GM23248 (cell line): Measurements from ENCODE around the gene ANLN. TPM values are rescaled to one million over a fixed set of nuclear protein-coding genes. Genes with fewer than 3 reads are reported as not detected.

Experiments
- DNase-seq: peaks from one replicate; pipeline ENCODE4 v3.0.0-alpha.2; 2015
- H2AFZ ChIP-seq: fragments of 200-600 bp; sonication (generic); 2 replicates; pipeline ENCODE4 v1.6.1; 2016; ENCODE audit warnings: antibody characterized with exemption
- H3F3A ChIP-seq: fragments of 200-600 bp; sonication (generic); 2 replicates; pipeline ENCODE4 v1.6.1; 2016; ENCODE audit warnings: mild to moderate bottlenecking, antibody characterized with exemption, mixed run types; ENCODE audit not compliant: insufficient read depth
- H3K27ac ChIP-seq: fragments of 200-600 bp; sonication (generic); 2 replicates; pipeline ENCODE4 v1.5.1; 2016; ENCODE audit warnings: mild to moderate bottlenecking
- H3K27me3 ChIP-seq: fragments of 200-600 bp; sonication (generic); replicated peaks from 2 replicates; pipeline ENCODE4 v1.6.1; 2016; ENCODE audit warnings: mild to moderate bottlenecking; ENCODE audit not compliant: insufficient read depth
- H3K36me3 ChIP-seq: fragments of 200-600 bp; sonication (generic); 2 replicates; pipeline ENCODE4 v1.6.1; 2016; ENCODE audit warnings: low read depth, mild to moderate bottlenecking
- H3K4me1 ChIP-seq: fragments of 200-600 bp; sonication (generic); 2 replicates; pipeline ENCODE4 v1.6.1; 2016; ENCODE audit warnings: mild to moderate bottlenecking; ENCODE audit not compliant: insufficient read depth
- H3K4me2 ChIP-seq: fragments of 200-600 bp; sonication (generic); one replicate; pipeline ENCODE4 v1.6.1; 2016; ENCODE audit warnings: mild to moderate bottlenecking; ENCODE audit not compliant: unreplicated experiment
- H3K4me3 ChIP-seq: fragments of 200-600 bp; sonication (generic); 2 replicates; pipeline ENCODE4 v1.5.1; 2016; ENCODE audit warnings: mild to moderate bottlenecking
- H3K79me2 ChIP-seq: fragments of 200-600 bp; sonication (generic); 2 replicates; pipeline ENCODE4 v1.6.1; 2016; ENCODE audit warnings: mild to moderate bottlenecking; ENCODE audit not compliant: insufficient read depth
- H3K9ac ChIP-seq: fragments of 200-600 bp; sonication (generic); 2 replicates; pipeline ENCODE4 v1.6.1; 2016; ENCODE audit warnings: mild to moderate bottlenecking
- H3K9me2 ChIP-seq: fragments of 200-600 bp; sonication (generic); 2 replicates; pipeline ENCODE4 v1.6.1; 2016; ENCODE audit warnings: mixed run types, mild to moderate bottlenecking, moderate library complexity; ENCODE audit not compliant: insufficient read depth
- H3K9me3 ChIP-seq: fragments of 200-600 bp; sonication (generic); one replicate; pipeline ENCODE4 v1.6.1; 2017; ENCODE audit warnings: low read depth
- H4K20me1 ChIP-seq: fragments of 200-600 bp; sonication (generic); 2 replicates; pipeline ENCODE4 v1.6.0; 2016; ENCODE audit not compliant: insufficient read depth
- EZH2 ChIP-seq: fragments of 200-600 bp; sonication (generic); IDR thresholded peaks from 2 replicates; pipeline ENCODE4 v1.6.1; 2018; ENCODE audit warnings: antibody characterized with exemption, mild to moderate bottlenecking; ENCODE audit not compliant: insufficient read depth, poor library complexity, severe bottlenecking
- EZH2phosphoT487 ChIP-seq: fragments of 200-600 bp; sonication (generic); IDR thresholded peaks from 2 replicates; pipeline ENCODE4 v1.6.1; 2018; ENCODE audit warnings: antibody characterized with exemption, moderate library complexity, mild to moderate bottlenecking, low read depth; ENCODE audit not compliant: insufficient read depth
- WGBS, 2 experiments: methylation state at CpG; one replicate each; pipeline ENCODE4 v1.1.6; 2015 to 2017; ENCODE audit warnings: low lambda C conversion rate in 2 of 2, low coverage in 1 of 2; ENCODE audit errors: missing lambda C conversion rate in 2 of 2; 5-methylcytosine and 5-hydroxymethylcytosine counted together
- in situ Hi-C: fragments of 300-500 bp; cut with MboI; formaldehyde crosslinking; loops from 2 replicates; pipeline ENCODE4 v1.15.0; 2020
- polyA plus RNA-seq: library from polyadenylated mRNA; unstranded; fragments of >200 nt; fragmentation: Nextera tagmentation; extraction: Ambion mirVana; gene quantifications from 2 replicates; pipeline ENCODE4 v1.2.1, GENCODE V29; 2016
- total RNA-seq: library from RNA; depleted of rRNA; stranded (reverse); fragments of >200 nt; shearing (Covaris generic); gene quantifications from 2 replicates; pipeline ENCODE4 v1.2.3, GENCODE V29; 2014

ANLN gene
- total and polyA plus RNA-seq, 2 experiments from 2014 or later = 38.4 to 55.6 TPM

DNA sequence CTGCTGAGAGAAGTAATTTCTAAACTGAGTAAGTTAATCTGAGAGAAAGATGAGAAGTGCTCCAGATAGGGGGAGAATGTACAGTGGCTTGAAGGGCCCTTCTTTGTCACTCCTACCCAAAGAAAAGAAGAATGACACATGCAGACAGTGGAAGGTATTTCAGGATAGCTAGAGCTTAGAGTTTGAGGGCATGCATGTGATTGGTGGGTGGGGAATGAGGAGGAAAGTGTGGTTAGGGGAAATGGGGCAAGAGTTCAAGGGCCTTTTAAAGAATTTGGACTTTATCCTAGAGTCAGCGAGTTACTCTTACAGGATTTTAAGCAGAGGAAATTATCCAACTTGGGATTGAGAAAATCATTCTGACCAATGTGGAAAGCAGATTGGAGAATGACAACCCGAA, 50.0 kb downstream of the ANLN start:
- in situ Hi-C loops = no loop called here
- no peak for DNase-seq
- no peaks in the 10 kb centered on the region for H3F3A ChIP-seq
- H3K9ac ChIP-seq = no peak overlapping the region
- no peaks in the 10 kb centered on the region for H3K36me3 ChIP-seq
- no peaks in the 10 kb centered on the region for H3K4me1 ChIP-seq
- H3K27ac ChIP-seq = no peak overlapping the region
- H3K9me3 ChIP-seq = no peaks in the 10 kb centered on the region
- H3K4me2 ChIP-seq = no peak overlapping the region
- 78% methylated on average over 2 of the region's 2 CpGs for WGBS, 2 experiments
- no peaks in the 10 kb centered on the region for H3K9me2 ChIP-seq
- no peaks in the 10 kb centered on the region for H4K20me1 ChIP-seq
- H3K4me3 ChIP-seq = no peak overlapping the region
- peaks cover 26% of the 10 kb centered on the region; the same call in 1 of the 2 replicates for H3K79me2 ChIP-seq
- no peak overlapping the region for H2AFZ ChIP-seq
- TF ChIP-seq EZH2phosphoT487 = no peak
- no peak for TF ChIP-seq EZH2
- H3K27me3 ChIP-seq = no peaks in the 10 kb centered on the region

DNA sequence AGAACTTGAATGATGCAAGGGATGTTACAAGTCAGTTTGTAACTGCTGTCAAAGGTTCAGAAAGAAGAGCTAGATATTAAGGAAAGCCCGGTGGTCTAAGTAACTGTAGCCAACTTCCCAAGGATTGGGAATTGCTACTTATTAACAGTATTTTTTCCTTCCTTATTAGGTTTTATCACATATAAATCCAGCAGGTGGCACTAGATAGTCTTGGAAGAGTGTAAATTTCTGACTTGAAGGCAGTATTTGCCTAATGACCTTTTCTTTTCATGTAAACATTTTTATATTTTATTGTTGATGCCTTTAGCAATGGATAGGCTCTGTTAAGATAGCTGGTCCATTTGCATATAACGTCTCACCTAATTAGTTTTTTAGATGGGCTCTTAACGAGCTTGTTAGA, 51.2 kb downstream of the ANLN start:
- Histone ChIP-seq H3F3A (no peaks in the 10 kb centered on the region), H3K9me2 (no peaks in the 10 kb centered on the region), H3K79me2 (peaks cover 24% of the 10 kb centered on the region; the same call in 1 of the 2 replicates), H3K9ac (no peak overlapping the region), H3K4me3 (no peak overlapping the region), H3K27me3 (no peaks in the 10 kb centered on the region), H2AFZ (no peak overlapping the region), H3K4me2 (no peak overlapping the region), H3K4me1 (no peaks in the 10 kb centered on the region), H4K20me1 (no peaks in the 10 kb centered on the region), H3K27ac (no peak overlapping the region), H3K9me3 (no peaks in the 10 kb centered on the region), H3K36me3 (no peaks in the 10 kb centered on the region)
- in situ Hi-C loops = no loop called here
- no peak for TF ChIP-seq EZH2
- TF ChIP-seq EZH2phosphoT487 = no peak
- WGBS, 2 experiments = 30% methylated on average over 3 of the region's 3 CpGs
- peak; percentile 68 for DNase-seq

DNA sequence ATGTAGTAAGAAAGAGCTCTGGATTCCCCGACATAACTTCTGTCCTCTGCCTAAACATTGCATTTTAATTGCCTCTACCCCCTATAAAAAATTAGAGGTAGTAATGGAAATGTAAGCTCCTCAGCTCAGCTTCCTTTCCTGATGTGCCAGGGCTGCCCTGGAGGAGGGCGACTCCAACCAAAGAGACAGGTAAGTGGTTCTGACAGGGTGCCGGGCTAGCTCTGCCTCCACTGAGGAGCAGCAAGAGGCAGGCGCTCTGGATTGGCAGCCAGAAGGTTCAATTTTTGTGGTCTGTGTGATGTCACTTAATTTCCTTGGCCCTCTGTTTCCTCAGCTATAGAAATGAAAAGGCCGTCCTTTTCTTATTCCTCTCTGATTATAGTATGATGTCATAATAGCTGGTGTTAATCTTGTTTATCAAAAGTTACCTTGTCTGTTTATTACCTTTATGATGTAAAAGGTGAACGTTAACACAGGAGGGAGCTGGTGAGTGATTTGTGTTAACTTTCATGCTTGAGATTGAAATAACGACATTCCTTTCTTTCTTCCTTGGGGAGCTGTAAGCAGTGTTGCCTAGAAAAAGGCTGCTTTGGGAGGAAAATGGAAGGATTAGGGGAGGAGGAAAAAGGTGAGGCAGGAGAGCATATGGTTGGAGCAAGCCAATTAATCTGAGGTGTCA, 51.8 kb downstream of the ANLN start:
- Histone ChIP-seq H3K27ac (no peak overlapping the region), H3K4me2 (no peak overlapping the region), H3K9me3 (no peaks in the 10 kb centered on the region), H4K20me1 (no peaks in the 10 kb centered on the region), H3K9me2 (no peaks in the 10 kb centered on the region), H3K4me1 (no peaks in the 10 kb centered on the region), H3K27me3 (no peaks in the 10 kb centered on the region), H3K36me3 (no peaks in the 10 kb centered on the region), H3K79me2 (peaks cover 19% of the 10 kb centered on the region; the same call in 1 of the 2 replicates), H3K4me3 (no peak overlapping the region), H3F3A (no peaks in the 10 kb centered on the region), H3K9ac (no peak overlapping the region), H2AFZ (0 out of 2 replicates have a peak overlapping the region, but pooled peaks have one; percentile 15)
- 71 to 72% methylated on average over 7 of the region's 7 CpGs for WGBS, 2 experiments
- no peak for DNase-seq
- TF ChIP-seq EZH2 (no peak), EZH2phosphoT487 (no peak)
- in situ Hi-C loops = no loop called here

DNA sequence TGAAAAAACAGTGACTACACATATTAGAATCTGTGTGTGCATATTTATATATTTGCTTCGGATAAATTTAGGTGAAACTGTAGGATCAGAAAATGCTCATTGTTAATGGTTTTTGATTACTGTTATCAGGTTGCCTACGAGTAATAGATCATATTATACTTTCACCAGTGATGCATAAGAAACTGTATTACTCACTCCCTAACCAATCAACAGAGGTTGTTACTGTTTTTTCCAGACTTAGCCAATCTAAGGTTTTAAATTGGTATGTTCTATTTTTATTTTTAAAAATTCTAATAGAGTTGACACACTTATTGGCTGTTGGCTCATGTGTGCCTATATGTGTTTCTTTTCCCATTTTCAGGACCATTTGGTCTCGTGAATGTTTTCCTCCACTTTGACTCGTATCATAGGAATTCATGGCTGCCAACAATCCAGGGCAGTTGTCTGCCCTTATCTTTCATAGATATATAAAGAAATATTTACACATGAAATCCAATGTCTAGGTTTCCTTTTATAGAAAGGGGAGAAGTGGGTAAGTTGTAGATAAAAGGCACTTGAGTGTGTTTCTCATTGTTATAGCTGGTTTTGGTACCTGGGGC, 59.2 kb downstream of the ANLN start:
- Histone ChIP-seq H3K27me3 (no peaks in the 10 kb centered on the region), H3F3A (0 out of 2 replicates have a peak, but pooled peaks cover 4% of the 10 kb centered on the region), H4K20me1 (no peaks in the 10 kb centered on the region), H3K9ac (no peak overlapping the region), H3K27ac (no peak overlapping the region), H3K4me1 (peaks cover 15% of the 10 kb centered on the region; the same call in 1 of the 2 replicates), H3K79me2 (no peaks in the 10 kb centered on the region), H3K4me3 (no peak overlapping the region), H3K9me2 (no peaks in the 10 kb centered on the region), H2AFZ (no peak overlapping the region), H3K4me2 (no peak overlapping the region), H3K36me3 (no peaks in the 10 kb centered on the region), H3K9me3 (no peaks in the 10 kb centered on the region)
- TF ChIP-seq EZH2phosphoT487 (no peak), EZH2 (no peak)
- in situ Hi-C loops = no loop called here
- peak; percentile 44 for DNase-seq
- WGBS, 2 experiments = 89 to 90% methylated on average over 4 of the region's 4 CpGs
